Measurements from ENCODE around the gene FYB1.

GRCh38 chr5:39132128-39132447 is 87.3 kb downstream of the FYB1 start:
- no peak for TF ChIP-seq CTCF (conservative IDR thresholded peaks at IDR 0.05 in 1 of 2, IDR thresholded peaks at IDR 0.05 in 1 of 2; ENCODE audit: low read depth in 1 of 2, low read length in 2 of 2)
- no peak for TF ChIP-seq EZH2 (IDR thresholded peaks at IDR 0.05; ENCODE audit: low read length, missing control alignments)

All from fibroblast of lung (primary cell).